GM21390 (cell line): Measurements from ENCODE around the gene FAM171A1.
"Not testable (repeated sequence)": the region's sequence is repeated elsewhere in the genome, so short reads cannot be mapped to it uniquely, and the experiment has no call there.

Experiments used
- ATAC-seq: cut with Tn5 transposase; IDR thresholded peaks from one replicate; pipeline ENCODE4 v1.9.1; 2021; ENCODE audit not compliant: unreplicated experiment

The FAM171A1 gene

GRCh38 chr10:15320522-15321203 is 50.4 kb downstream of the FAM171A1 start:
- no peak for ATAC-seq

GRCh38 chr10:15320118-15320517 is 51.0 kb downstream of the FAM171A1 start:
- ATAC-seq, result no peak

GRCh38 chr10:15316871-15317464 is 54.1 kb downstream of the FAM171A1 start:
- ATAC-seq, result no peak

- ATAC-seq, result no peak
These were observed 54.9 kb downstream of the FAM171A1 start for GRCh38 chr10:15316145-15316544.

- no peak for ATAC-seq
These were observed 55.8 kb downstream of the FAM171A1 start for GRCh38 chr10:15315286-15315685.

- no peak for ATAC-seq
These were observed 56.5 kb downstream of the FAM171A1 start for GRCh38 chr10:15314482-15315045.

- no peak for ATAC-seq
These were observed 57.2 kb downstream of the FAM171A1 start for GRCh38 chr10:15313843-15314242.

- ATAC-seq, result no peak
These were observed 58.0 kb downstream of the FAM171A1 start for GRCh38 chr10:15313047-15313446.

- ATAC-seq, result no peak
These were observed 59.4 kb downstream of the FAM171A1 start for GRCh38 chr10:15311569-15312280.

GRCh38 chr10:15310776-15311568 is 60.1 kb downstream of the FAM171A1 start:
- ATAC-seq, result no peak

GRCh38 chr10:15309221-15309620 is 61.9 kb downstream of the FAM171A1 start:
- no peak for ATAC-seq

- ATAC-seq, result no peak
These were observed 64.3 kb downstream of the FAM171A1 start for GRCh38 chr10:15306735-15307280.

- ATAC-seq, result no peak
These were observed 65.5 kb downstream of the FAM171A1 start for GRCh38 chr10:15305634-15306033.

GRCh38 chr10:15305161-15305560 is 65.9 kb downstream of the FAM171A1 start:
- no peak for ATAC-seq

GRCh38 chr10:15302188-15302956 is 68.7 kb downstream of the FAM171A1 start:
- ATAC-seq, result not testable (repeated sequence)

- ATAC-seq, result no peak
These were observed 70.4 kb downstream of the FAM171A1 start for GRCh38 chr10:15300697-15301096.

- no peak for ATAC-seq
These were observed 70.9 kb downstream of the FAM171A1 start for GRCh38 chr10:15300145-15300544.

- ATAC-seq, result no peak
These were observed 74.4 kb downstream of the FAM171A1 start for GRCh38 chr10:15296701-15297100.

GRCh38 chr10:15295537-15296325 is 75.4 kb downstream of the FAM171A1 start:
- no peak for ATAC-seq
